ENCODE measurements around the gene TENM4.

Gene TENM4

GRCh38 chr11:78946945-78947902, 493.6 kb downstream of the TENM4 start:
- no peak for DNase-seq

- no peak for DNase-seq
These were observed 497.0 kb downstream of the TENM4 start for GRCh38 chr11:78943841-78944240.

- no peak for DNase-seq
These were observed 497.7 kb downstream of the TENM4 start for GRCh38 chr11:78943154-78943553.

- no peak for DNase-seq
These were observed 499.5 kb downstream of the TENM4 start for GRCh38 chr11:78941226-78941851.

- DNase-seq = no peak
These were observed 500.2 kb downstream of the TENM4 start for GRCh38 chr11:78940500-78941225.

- no peak for DNase-seq
These were observed 501.9 kb downstream of the TENM4 start for GRCh38 chr11:78938971-78939370.

GRCh38 chr11:78938036-78938435, 502.8 kb downstream of the TENM4 start:
- DNase-seq = no peak

GRCh38 chr11:78935398-78936068, 505.3 kb downstream of the TENM4 start:
- no peak for DNase-seq

- no peak for DNase-seq
These were observed 507.5 kb downstream of the TENM4 start for GRCh38 chr11:78933350-78933749.

GRCh38 chr11:78932757-78933156, 508.1 kb downstream of the TENM4 start:
- no peak for DNase-seq

GRCh38 chr11:78931891-78932290, 508.9 kb downstream of the TENM4 start:
- DNase-seq = no peak

- no peak for DNase-seq
These were observed 509.9 kb downstream of the TENM4 start for GRCh38 chr11:78930810-78931523.

GRCh38 chr11:78929906-78930220, 511.0 kb downstream of the TENM4 start:
- no peak for DNase-seq

GRCh38 chr11:78929207-78929905, 511.5 kb downstream of the TENM4 start:
- DNase-seq = no peak

GRCh38 chr11:78927511-78927910, 513.3 kb downstream of the TENM4 start:
- no peak for DNase-seq

GRCh38 chr11:78926633-78927338, 514.0 kb downstream of the TENM4 start:
- DNase-seq = no peak

- DNase-seq = no peak
These were observed 515.4 kb downstream of the TENM4 start for GRCh38 chr11:78925387-78925786.

- DNase-seq = no peak
These were observed 517.8 kb downstream of the TENM4 start for GRCh38 chr11:78922859-78923625.

- DNase-seq = no peak
These were observed 519.3 kb downstream of the TENM4 start for GRCh38 chr11:78921509-78921908.

- no peak for DNase-seq
These were observed 520.5 kb downstream of the TENM4 start for GRCh38 chr11:78920329-78920728.

Data from bone marrow (tissue), 2 donors.